HCT116 (cell line): ENCODE data around the gene DPF3. TPM values are rescaled to one million over a fixed set of nuclear protein-coding genes. Genes with fewer than 3 reads are reported as not detected.

Experiments used
- ATAC-seq: fragments of 200-7000 bp; cut with Tn5 transposase; 2 replicates; pipeline ENCODE4 v1.9.1; 2020; ENCODE audit warnings: mild to moderate bottlenecking, moderate library complexity
- BruUV-seq: library from RNA; stranded (reverse); fragments of 400-500 nt; replicated peaks from 2 replicates; lab custom pipeline; 2021; lab: Mats Ljungman, UMichigan
- CTCF ChIA-PET: fragments of 300-600 bp; sonication (Branson Sonifier 250); formaldehyde crosslinking; loops from one replicate; lab custom pipeline; 2021; ENCODE audit warnings: antibody characterized with exemption; lab: Charles Lee
- POLR2A ChIA-PET: fragments of 300-600, 350-600 bp; sonication (Branson Sonifier 250); formaldehyde crosslinking; loops from one replicate; lab custom pipeline; 2021; ENCODE audit warnings: antibody characterized with exemption; lab: Charles Lee
- RAD21 ChIA-PET, 2 experiments: fragments of 300-600 bp; sonication (Branson Sonifier 250); formaldehyde crosslinking; loops; one replicate each; lab custom pipeline; 2023; ENCODE audit warnings: low total read pairs in 2 of 2; ENCODE audit not compliant: uncharacterized antibody in 2 of 2, unreplicated experiment in 2 of 2, low non-redundant PET in 1 of 2; lab: Charles Lee
- DNase-seq: peaks from one replicate; pipeline ENCODE4 v3.0.0-alpha.2; 2010; ENCODE audit warnings: low read depth, low spot score
- H2AFZ ChIP-seq: fragments of 200-600 bp; shearing (Covaris generic), sonication (generic); 2 replicates; pipeline ENCODE4 v1.6.1; 2017; ENCODE audit warnings: low read depth, mixed run types, mixed read lengths, antibody characterized with exemption, low read length; ENCODE audit not compliant: poor library complexity, severe bottlenecking
- H3K27ac ChIP-seq: 2 replicates; pipeline ENCODE4 v1.5.1; 2012; ENCODE audit warnings: low read depth, low read length
- H3K27me3 ChIP-seq: fragments of 200-600 bp; sonication (generic); 2 replicates; pipeline ENCODE4 v1.6.1; 2016; ENCODE audit warnings: mixed run types, low read length, mixed read lengths; ENCODE audit not compliant: insufficient read depth
- H3K36me3 ChIP-seq, 2 experiments: fragments of 200-500 bp in 1 of 2; fragments of 200-600 bp in 1 of 2; sonication (Bioruptor generic) in 1 of 2; sonication (generic) in 1 of 2; 2 replicates each; pipeline versions ENCODE4 v1.5.1 to v1.6.1; 2014 to 2016; ENCODE audit warnings: low read length in 2 of 2, inconsistent platforms in 1 of 2, mixed read lengths in 1 of 2, mixed run types in 1 of 2; ENCODE audit not compliant: insufficient read depth in 2 of 2, control insufficient read depth in 1 of 2
- H3K4me1 ChIP-seq, 2 experiments: fragments of 200-600 bp in 1 of 2; sonication (generic) in 1 of 2; 2 replicates each; pipeline versions ENCODE4 v1.5.1 to v1.6.1; 2012 to 2017; ENCODE audit warnings: low read length in 2 of 2, inconsistent platforms in 1 of 2, mild to moderate bottlenecking in 1 of 2, mixed read lengths in 1 of 2, mixed run types in 1 of 2, moderate library complexity in 1 of 2; ENCODE audit not compliant: insufficient read depth in 2 of 2, control insufficient read depth in 1 of 2
- H3K4me2 ChIP-seq: fragments of 200-600 bp; sonication (generic); 2 replicates; pipeline ENCODE4 v1.6.1; 2017; ENCODE audit warnings: mixed run types, low read length, mixed read lengths
- H3K4me3 ChIP-seq, 2 experiments: fragments of 200-600 bp in 1 of 2; sonication (generic) in 1 of 2; replicated peaks in 1 of 2; 2 replicates each; pipeline ENCODE4 v1.5.1; 2011 to 2016; ENCODE audit warnings: low read length in 2 of 2, control low read depth in 1 of 2, low read depth in 1 of 2, mild to moderate bottlenecking in 1 of 2, mixed read lengths in 1 of 2, mixed run types in 1 of 2
- H3K79me2 ChIP-seq: fragments of 200-600 bp; sonication (generic); 2 replicates; pipeline ENCODE4 v1.6.1; 2017; ENCODE audit warnings: mild to moderate bottlenecking, mixed run types, low read length, moderate library complexity, mixed read lengths; ENCODE audit not compliant: insufficient read depth
- H3K9ac ChIP-seq: fragments of 200-600 bp; sonication (generic); 2 replicates; pipeline ENCODE4 v1.6.1; 2016; ENCODE audit warnings: low read length, mixed read lengths
- H3K9me2 ChIP-seq: fragments of 200-600 bp; sonication (generic), shearing (Covaris generic); 2 replicates; pipeline ENCODE4 v1.6.1; 2017; ENCODE audit warnings: mixed run types, mild to moderate bottlenecking, moderate library complexity; ENCODE audit not compliant: insufficient read depth
- H3K9me3 ChIP-seq, 2 experiments: fragments of 200-500 bp in 1 of 2; fragments of 200-600 bp in 1 of 2; sonication (Bioruptor generic) in 1 of 2; sonication (generic) in 1 of 2; 2 replicates each; pipeline ENCODE4 v1.6.1; 2014 to 2017; ENCODE audit warnings: low read length in 2 of 2, mixed read lengths in 2 of 2, inconsistent platforms in 1 of 2, low read depth in 1 of 2, mild to moderate bottlenecking in 1 of 2, mixed run types in 1 of 2, moderate library complexity in 1 of 2; ENCODE audit not compliant: control insufficient read depth in 1 of 2, insufficient read depth in 1 of 2
- H4K20me1 ChIP-seq: fragments of 200-600 bp; sonication (generic), shearing (Covaris generic); 2 replicates; pipeline ENCODE4 v1.6.1; 2017; ENCODE audit warnings: mixed run types, mild to moderate bottlenecking, moderate library complexity; ENCODE audit not compliant: insufficient read depth
- ATF3 ChIP-seq: IDR thresholded peaks from 2 replicates; pipeline ENCODE4 v1.6.1; 2012
- CBX3 ChIP-seq: IDR thresholded peaks from 2 replicates; pipeline ENCODE4 v1.6.1; 2012; ENCODE audit warnings: low read depth
- EGR1 ChIP-seq: IDR thresholded peaks from 2 replicates; pipeline ENCODE4 v1.6.1; 2012; ENCODE audit warnings: low read depth
- EZH2 ChIP-seq: fragments of 200-600 bp; sonication (generic); IDR thresholded peaks from 2 replicates; pipeline ENCODE4 v1.6.1; 2017; ENCODE audit warnings: antibody characterized with exemption, mixed run types
- EZH2phosphoT487 ChIP-seq: fragments of 200-600 bp; IDR thresholded peaks from 2 replicates; pipeline ENCODE4 v1.6.1; 2018; ENCODE audit warnings: antibody characterized with exemption, borderline replicate concordance
- RAD21 ChIP-seq: IDR thresholded peaks from 2 replicates; pipeline ENCODE4 v1.6.1; 2012; ENCODE audit warnings: low read depth, mild to moderate bottlenecking
- REST ChIP-seq: IDR thresholded peaks from 2 replicates; pipeline ENCODE4 v1.6.1; 2012; ENCODE audit warnings: low read depth
- intact Hi-C: fragments of 100-400 bp; cut with micrococcal nuclease; formaldehyde crosslinking; loops from 2 replicates; pipeline ENCODE4 v1.10.0; 2022
- total RNA-seq: library from RNA; stranded (reverse); gene quantifications from one replicate; pipeline ENCODE4 v1.2.1, GENCODE V29; 2021; ENCODE audit not compliant: unreplicated experiment
- TF ChIP-seq, protein P1 (sequence below): IDR thresholded peaks from 2 replicates; pipeline ENCODE4 v1.6.1; 2012
- TF ChIP-seq, protein P2 (sequence below): IDR thresholded peaks from 2 replicates; pipeline ENCODE4 v1.6.1; 2011; ENCODE audit warnings: mild to moderate bottlenecking, low read length, moderate library complexity; ENCODE audit not compliant: insufficient replicate concordance; ENCODE audit errors: extremely low read depth

The DPF3 gene
- total RNA-seq, 1 experiment from 2014 or later = 0.27 TPM

- intact Hi-C loops = no loop called here
- H3K4me1 ChIP-seq = no peaks in the 10 kb centered on the region
- no peak for DNase-seq
- no peak overlapping the region for H3K4me2 ChIP-seq
- H4K20me1 ChIP-seq = no peaks in the 10 kb centered on the region
- no peak overlapping the region for H3K4me3 ChIP-seq
- no peak overlapping the region for H3K9ac ChIP-seq
- H3K9me3 ChIP-seq = no peaks in the 10 kb centered on the region
- H2AFZ ChIP-seq = no peak overlapping the region
- ChIA-PET CTCF (no interaction called here), POLR2A (no interaction called here)
- no peak overlapping the region for H3K27ac ChIP-seq
- no peaks in the 10 kb centered on the region for H3K79me2 ChIP-seq
- no peaks in the 10 kb centered on the region for H3K9me2 ChIP-seq
- no peak for TF ChIP-seq REST
- TF ChIP-seq EGR1 = no peak
- no peak for TF ChIP-seq ATF3
- no peak for TF ChIP-seq EZH2phosphoT487
- TF ChIP-seq, protein P1, sequence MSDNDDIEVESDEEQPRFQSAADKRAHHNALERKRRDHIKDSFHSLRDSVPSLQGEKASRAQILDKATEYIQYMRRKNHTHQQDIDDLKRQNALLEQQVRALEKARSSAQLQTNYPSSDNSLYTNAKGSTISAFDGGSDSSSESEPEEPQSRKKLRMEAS = no peak
- no peak for TF ChIP-seq RAD21
- no peak for TF ChIP-seq EZH2
- TF ChIP-seq, protein P2, sequence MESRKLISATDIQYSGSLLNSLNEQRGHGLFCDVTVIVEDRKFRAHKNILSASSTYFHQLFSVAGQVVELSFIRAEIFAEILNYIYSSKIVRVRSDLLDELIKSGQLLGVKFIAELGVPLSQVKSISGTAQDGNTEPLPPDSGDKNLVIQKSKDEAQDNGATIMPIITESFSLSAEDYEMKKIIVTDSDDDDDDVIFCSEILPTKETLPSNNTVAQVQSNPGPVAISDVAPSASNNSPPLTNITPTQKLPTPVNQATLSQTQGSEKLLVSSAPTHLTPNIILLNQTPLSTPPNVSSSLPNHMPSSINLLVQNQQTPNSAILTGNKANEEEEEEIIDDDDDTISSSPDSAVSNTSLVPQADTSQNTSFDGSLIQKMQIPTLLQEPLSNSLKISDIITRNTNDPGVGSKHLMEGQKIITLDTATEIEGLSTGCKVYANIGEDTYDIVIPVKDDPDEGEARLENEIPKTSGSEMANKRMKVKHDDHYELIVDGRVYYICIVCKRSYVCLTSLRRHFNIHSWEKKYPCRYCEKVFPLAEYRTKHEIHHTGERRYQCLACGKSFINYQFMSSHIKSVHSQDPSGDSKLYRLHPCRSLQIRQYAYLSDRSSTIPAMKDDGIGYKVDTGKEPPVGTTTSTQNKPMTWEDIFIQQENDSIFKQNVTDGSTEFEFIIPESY = no peak
- TF ChIP-seq CBX3 = no peak
- TF ChIP-seq, all 23 proteins: peak for 0
- RAD21 ChIA-PET = no interaction called here
- BruUV-seq = no TSS peak
- no peak for ATAC-seq
- Histone ChIP-seq H3K27me3 (peaks cover 3% of the 10 kb centered on the region; the same call in 1 of the 2 replicates), H3K36me3 (no peaks in the 10 kb centered on the region)
These were observed 38.0 kb downstream of the DPF3 start for GRCh38 chr14:72855913-72856312.
